Aortic smooth muscle cell (primary cell): ENCODE measurements around the gene CCL27. TPM values are rescaled to one million over a fixed set of nuclear protein-coding genes. Genes with fewer than 3 reads are reported as not detected.

Experiments
- total RNA-seq: library from RNA; depleted of rRNA; stranded (reverse); fragments of >200 nt; gene quantifications from 2 replicates; pipeline ENCODE4 v1.2.3, GENCODE V29; 2014

The CCL27 gene, protein sequence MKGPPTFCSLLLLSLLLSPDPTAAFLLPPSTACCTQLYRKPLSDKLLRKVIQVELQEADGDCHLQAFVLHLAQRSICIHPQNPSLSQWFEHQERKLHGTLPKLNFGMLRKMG
- total RNA-seq = not detected in 2 replicates

DNA sequence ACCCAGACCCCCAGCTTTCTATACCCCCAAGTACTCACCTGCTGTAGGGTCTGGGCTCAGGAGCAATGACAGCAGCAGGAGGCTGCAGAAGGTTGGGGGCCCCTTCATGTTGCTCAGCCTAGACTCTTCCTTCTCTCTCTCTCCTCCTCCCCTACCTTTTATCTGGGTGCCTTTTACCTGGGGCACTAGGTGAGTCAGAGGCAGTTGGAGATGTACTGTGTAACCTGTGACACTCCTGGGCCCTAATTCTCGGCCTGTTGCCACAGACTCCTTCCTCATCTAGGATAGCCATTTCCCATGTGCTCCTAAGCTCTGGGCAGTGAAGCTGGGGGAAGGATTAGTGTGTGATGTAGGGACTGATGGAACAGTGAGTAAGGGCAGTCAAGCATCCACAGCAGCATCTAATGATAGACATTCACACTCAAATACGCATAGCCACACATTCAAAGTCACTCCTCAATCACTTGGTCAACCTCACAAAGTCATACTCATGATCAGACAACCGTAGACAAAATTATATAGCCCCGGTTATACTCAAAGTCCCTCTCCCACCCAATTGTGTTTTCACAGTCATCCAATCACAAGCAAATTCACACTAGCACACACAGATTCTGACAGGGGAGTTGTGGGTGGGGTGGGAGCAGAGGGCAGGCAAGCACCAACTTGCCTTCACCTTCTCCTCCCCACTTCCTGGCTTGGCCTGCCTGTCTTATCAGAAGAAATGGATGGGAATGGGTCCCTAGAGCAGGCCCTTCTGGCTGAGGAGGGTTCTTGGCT is at the start of gene CCL27:
CCL27 (minus strand) TSS at position 132 of the 777 bp plus-strand sequence; CDS start at position 108, 24 bp downstream.

DNA sequence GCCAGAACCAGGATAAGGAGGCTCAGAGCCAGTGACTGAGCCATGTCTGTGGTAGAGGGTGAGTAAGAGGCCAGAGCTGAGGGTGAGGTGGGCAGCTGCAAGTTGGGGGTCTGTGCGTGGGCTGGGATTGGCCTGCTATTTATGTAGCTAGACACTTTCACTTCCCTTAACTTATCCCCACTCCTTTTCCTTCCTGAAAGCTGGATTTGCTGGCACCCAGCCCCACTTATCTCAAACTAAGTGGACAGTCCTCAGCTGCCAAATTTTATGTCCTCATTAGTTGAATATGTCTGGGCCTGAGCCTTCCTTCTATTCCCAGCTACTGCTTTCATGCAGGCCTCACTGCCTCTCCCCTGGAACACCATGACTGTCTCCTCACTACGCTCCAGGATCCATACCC is 47.6 kb upstream of the CCL27 start, which contains the start of gene CCL21:
CCL21 (minus strand) TSS at position 114 of the 400 bp plus-strand sequence; CDS start at position 44, 70 bp downstream.

DNA sequence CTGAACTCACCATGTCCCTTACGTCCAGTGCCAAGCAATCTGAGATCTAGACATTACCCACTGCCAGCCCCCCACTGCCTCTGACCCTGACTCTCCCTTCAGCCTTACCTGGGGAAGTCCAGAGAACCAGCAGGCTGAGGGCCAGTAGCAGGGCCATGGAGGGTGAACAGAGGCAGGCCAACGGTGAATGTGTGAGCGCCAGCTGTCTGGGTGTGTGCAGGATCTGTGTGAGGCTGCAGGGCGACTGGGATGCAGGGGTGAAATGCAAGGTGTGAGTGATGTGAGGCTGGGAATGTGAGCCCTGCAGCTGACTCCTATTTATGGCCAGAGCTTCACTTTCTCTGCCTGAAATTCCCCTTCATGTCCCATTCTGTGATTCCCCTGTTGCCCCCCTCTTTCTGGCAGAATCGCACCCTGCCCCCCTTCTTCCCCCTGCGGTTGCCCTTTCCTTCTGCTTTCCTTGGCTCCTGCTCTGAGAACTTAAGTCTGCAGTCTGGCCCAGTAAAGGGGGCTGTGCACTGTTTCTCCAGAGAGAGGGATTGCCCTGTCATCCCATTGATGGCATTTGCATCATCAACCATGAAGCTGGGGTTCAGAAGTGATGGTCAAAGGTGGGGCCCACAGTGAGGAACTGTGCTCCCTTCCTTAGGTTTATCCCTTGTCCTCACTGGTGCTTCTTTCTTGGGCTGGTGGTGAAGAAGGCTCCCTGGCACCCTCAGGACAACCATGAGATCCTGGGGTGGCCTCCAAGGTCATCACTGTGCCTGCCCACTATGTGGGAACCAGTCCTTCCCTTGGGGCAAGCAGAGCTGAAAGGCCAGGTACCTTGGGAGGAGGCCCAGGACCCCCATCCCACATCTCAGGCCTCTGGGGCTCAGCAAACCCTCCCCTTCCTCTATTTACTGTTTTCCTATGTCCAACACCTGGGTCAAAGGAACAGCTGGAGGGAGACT is 28.8 kb upstream of the CCL27 start, which contains the start of gene CCL19:
CCL19 (minus strand) TSS at position 294 of the 953 bp plus-strand sequence; CDS start at position 157, 137 bp downstream.

DNA sequence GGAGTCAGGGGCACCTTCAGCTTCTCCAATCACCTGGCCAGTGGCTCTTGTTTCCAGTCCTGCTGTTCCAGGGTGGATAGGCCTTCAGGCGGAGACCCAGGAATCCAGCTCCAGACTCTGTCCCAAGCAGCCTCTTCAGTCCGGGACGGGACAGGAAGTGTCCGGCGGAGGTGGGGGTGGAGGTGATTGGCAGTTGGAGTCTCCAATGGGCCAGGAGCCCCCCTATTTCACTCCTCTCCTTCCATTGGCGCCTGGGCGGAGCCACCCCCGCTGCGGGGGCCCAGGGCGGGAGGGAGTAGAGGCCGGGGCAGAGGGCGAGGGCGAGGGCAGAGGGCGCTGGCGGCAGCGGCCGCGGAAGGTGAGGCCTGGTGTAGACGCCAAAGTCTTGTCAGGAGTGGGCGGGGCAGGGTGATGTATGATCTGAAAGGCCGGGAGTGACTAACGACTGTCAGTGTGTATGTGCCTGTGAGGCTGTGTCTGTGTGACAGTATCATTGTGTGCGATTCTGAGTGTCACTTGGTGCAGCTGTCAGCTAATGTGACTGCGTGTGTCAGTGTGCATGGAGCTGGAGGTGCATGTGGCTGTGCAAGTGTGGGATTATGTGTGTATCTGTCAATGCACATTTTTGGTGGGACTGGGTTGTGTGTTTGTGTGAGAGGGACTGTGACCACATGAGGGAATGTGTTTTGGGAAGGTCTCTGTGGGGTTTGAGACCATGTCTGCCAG is 10.4 kb downstream of the CCL27 start, which contains the start of gene IL11RA:
IL11RA (plus strand) TSS at position 310 of the 726 bp plus-strand sequence. CDS start 3,033 bp downstream, outside the sequence.

DNA sequence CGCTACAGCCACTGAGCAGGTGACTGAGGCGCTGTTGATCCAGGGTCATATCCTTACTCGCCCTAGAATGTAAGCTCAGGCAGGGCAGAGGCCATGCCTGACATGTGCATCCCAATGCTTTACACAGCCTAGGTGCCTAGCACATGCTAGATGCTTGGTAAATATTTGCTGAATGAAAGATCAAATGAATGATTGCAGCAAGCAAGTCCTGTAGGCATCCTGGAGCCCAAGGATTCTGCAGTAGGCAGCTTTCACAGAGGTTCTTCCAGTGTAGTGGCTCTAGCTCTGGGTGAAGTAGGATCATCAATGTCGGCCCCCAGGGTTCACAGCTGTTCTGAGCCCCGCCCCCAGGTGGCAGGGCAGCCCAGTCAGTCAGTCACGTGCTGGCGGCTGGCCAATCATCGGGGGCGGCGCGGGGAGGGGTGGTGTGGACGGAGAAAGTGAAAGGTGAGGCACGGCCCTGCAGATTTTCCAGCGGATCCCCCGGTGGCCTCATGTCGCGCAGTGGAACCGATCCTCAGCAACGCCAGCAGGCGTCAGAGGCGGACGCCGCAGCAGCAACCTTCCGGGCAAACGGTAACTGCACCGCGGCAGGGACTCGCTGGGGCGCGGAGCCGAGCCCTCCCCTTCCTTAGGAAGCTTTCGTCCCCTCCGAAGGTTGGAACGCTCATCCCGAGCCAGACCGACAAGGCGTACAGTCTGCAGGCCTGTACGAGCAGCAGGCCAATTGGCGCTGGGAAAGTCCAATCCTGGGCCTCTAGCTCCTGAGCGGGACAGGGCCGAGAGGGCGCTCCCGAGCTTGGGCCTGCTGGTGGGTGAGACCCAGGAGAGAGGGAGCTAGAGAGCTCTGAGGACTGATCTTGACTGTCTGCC is 16.0 kb downstream of the CCL27 start, which contains the start of gene GALT:
GALT (plus strand) TSS at position 465 of the 873 bp plus-strand sequence; CDS start at position 495, 30 bp downstream.

DNA sequence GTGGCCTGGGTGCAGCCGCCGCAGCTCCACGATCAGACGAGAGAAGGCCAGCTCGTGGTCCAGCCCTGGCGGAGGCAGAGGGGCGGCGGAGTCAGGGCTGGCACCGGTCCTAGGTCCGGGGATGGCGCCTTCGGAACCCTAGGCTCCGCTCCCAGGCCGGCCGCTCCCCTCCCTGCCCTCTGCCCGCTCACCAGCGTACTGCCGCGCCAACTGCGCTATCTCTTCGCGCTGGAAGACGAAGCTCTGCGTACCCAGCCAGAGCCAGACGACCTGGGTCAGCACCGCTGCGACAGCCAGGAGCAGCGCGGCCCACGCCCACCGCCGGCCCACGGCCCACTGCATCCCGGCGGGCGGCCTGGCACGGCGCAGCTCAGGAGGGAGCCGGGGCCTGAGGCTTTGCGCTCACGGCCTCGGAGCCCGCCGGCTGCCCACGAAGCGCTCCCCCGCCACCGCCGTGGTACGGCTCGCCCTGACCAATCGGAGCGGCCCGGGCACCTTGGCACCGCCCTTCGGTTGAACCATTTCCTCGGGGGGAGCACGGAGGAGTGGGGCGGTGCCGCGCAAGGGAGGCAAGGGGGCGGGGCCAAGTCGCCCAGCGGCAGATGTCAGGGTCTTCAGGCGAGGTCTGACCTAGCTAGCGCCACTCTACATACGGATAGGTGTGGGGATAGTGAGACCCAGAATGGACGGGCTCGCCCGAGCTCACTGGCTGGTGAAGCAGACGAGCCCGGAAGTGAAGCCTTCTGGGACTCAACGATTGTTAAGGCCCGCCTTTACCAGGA is 24.9 kb downstream of the CCL27 start, which contains the start of gene SIGMAR1:
SIGMAR1 (minus strand) TSS at position 432 of the 782 bp plus-strand sequence; CDS start at position 342, 90 bp downstream.

DNA sequence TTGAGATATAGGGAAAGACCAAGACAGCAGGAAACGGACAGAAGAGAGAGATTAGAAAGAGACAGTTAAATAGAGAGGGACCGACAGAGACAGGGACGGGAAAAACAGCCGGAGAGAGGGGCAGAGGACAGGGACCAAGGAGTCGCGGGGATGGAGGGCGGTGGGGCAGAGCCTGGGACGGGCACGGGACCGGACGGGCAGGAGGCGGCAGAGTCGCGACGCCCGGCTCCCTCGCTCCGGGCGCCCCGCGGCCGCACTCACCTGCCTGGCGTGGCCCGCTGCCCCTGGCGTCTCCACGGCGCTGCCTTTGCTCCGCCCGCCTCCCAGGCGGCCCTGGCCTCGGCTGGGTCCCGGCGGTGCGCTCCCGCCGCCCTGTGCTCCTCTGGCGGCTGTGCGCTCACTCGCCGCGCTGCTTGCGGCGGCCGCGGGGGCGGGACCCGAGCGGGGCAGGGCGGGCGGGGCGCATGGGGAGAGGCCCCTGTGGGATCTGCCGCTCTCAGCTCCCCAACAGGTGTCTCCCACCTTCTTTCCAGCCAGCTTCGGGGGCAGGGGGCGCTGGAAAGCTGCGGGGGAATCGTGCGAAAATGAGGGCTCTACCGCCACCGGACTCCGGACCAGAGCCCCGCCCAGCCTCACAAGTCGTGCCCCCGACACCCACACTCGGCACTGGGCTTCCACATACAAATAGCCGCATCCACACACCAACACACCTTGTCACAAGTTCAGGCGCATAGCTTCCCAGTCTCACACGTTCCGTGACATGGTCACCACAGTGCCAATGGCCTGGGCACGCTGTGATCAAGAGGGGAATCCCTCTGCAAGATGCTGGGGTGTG is 33.6 kb downstream of the CCL27 start, which contains the start of gene ARID3C:
ARID3C (minus strand) TSS at position 411 of the 835 bp plus-strand sequence. CDS start 1,052 bp downstream, outside the sequence.

DNA sequence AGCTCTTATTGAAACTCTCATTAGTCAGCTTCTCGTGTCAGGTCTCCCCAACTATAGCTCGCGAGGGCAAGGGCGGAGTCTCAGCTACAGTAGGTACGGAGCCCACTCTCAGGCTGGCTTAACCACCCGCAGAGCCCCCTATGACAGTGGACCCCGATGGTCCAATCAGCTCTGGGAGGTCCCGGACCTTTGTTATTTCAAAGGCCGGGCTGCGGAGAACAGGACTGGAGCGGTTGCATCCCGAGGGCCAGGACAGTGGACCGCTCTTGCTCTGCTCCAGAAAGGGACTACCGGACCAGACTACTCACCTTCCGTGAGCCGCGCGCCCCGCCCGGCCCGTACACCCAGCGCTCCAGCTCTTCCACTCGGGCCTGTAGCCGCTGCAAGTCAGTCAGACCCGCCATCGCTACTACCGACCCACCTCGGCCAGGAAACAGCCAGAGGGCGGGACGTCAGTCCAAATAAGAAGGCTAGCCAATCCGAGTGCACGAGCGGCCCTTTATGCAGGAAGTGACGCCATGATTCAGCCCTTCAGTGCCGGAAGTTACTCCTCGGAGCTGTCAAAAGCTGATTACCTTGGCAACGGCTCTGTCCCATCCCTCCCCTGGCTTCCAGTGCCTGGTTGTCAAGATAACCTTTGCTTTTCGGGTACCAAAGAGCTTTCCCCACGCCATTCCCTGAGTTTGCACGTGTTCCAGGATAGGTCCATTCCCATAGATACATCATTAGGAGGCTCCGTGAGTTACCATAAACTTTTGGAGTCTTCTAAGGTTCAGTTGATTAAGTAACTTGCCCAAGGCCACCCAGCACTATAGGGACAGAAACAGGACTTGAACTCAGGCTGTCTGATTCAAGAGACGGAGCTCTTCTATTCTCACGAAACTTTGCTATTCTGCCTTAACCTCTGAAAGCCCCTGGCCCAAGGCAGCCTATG is 42.1 kb downstream of the CCL27 start, which contains the start of gene DCTN3:
DCTN3 (minus strand) TSS at position 435 of the 934 bp plus-strand sequence; CDS start at position 404, 31 bp downstream.

Other genes with a start within 250 kb of the CCL27 start
- 5.9 and 6.2 TPM in 2 replicates for gene FAM219A, start 204.1 kb downstream of the CCL27 start, total RNA-seq
- not detected in 2 replicates for gene DNAI1, start 203.9 kb downstream of the CCL27 start, total RNA-seq
- gene ENHO, start 139.7 kb downstream of the CCL27 start, total RNA-seq = not detected in 2 replicates
- not detected in 2 replicates for gene CNTFR, start 72.9 kb downstream of the CCL27 start, total RNA-seq
- 13.1 and 13.2 TPM in 2 replicates for gene RPP25L, start 50.6 kb downstream of the CCL27 start, total RNA-seq
- gene DCTN3, start 42.2 kb downstream of the CCL27 start, total RNA-seq = 147 and 175 TPM in 2 replicates
- gene ARID3C, start 33.6 kb downstream of the CCL27 start, total RNA-seq = 0.31 TPM in 1 of 2 replicates, not detected in the other
- 40.0 and 56.3 TPM in 2 replicates for gene SIGMAR1, start 24.9 kb downstream of the CCL27 start, total RNA-seq
- gene GALT, start 16.0 kb downstream of the CCL27 start, total RNA-seq = 26.8 and 34.8 TPM in 2 replicates
- 23.4 and 31.1 TPM in 2 replicates for gene IL11RA, start 10.5 kb downstream of the CCL27 start, total RNA-seq
- gene CCL19, start 28.6 kb upstream of the CCL27 start, total RNA-seq = not detected in 2 replicates
- not detected in 2 replicates for gene CCL21, start 47.5 kb upstream of the CCL27 start, total RNA-seq